ENCODE results near the gene FBF1.

Gene FBF1

GRCh38 chr17:75877752-75878173 lies 63.1 kb downstream of the FBF1 start:
- H3K27me3 ChIP-seq (ENCODE audit: low read depth, low read length) = peaks cover 16% of the 10 kb centered on the region
- peak overlapping the region; percentile 88 for H3K4me2 ChIP-seq (ENCODE audit: low read length)
- H3K9me3 ChIP-seq (ENCODE audit: insufficient read depth, low read length) = no peaks in the 10 kb centered on the region
- H2AFZ ChIP-seq (ENCODE audit: low read depth, low read length) = peak overlapping the region; percentile 84
- TF ChIP-seq CTCF (IDR thresholded peaks at IDR 0.05; ENCODE audit: low read depth, low read length) (peak; percentile 33; the same call in 1 of the 2 replicates), EZH2phosphoT487 (IDR thresholded peaks at IDR 0.05; ENCODE audit: low read depth) (no peak)
- no peaks in the 10 kb centered on the region for H3K36me3 ChIP-seq (replicated peaks; ENCODE audit: low read depth, low read length)
- peak overlapping the region; percentile 92 for H3K4me3 ChIP-seq (ENCODE audit: low read length)
- peak overlapping the region; percentile 67 for H3K27ac ChIP-seq (ENCODE audit: low read length)
- peaks cover 20% of the 10 kb centered on the region for H3K4me1 ChIP-seq (ENCODE audit: low read length)
- H4K20me1 ChIP-seq (ENCODE audit: insufficient read depth, low read length) = no peaks in the 10 kb centered on the region
- no peaks in the 10 kb centered on the region for H3K79me2 ChIP-seq (ENCODE audit: low read length)
- H3K9ac ChIP-seq (ENCODE audit: low read length) = peak overlapping the region; percentile 87

GRCh38 chr17:75876938-75877751 lies 63.7 kb downstream of the FBF1 start:
- no peaks in the 10 kb centered on the region for H3K36me3 ChIP-seq (replicated peaks; ENCODE audit: low read depth, low read length)
- no peaks in the 10 kb centered on the region for H3K9me3 ChIP-seq (ENCODE audit: insufficient read depth, low read length)
- H3K27me3 ChIP-seq (ENCODE audit: low read depth, low read length) = peaks cover 16% of the 10 kb centered on the region
- TF ChIP-seq CTCF (IDR thresholded peaks at IDR 0.05; ENCODE audit: low read depth, low read length) (no peak), EZH2phosphoT487 (IDR thresholded peaks at IDR 0.05; ENCODE audit: low read depth) (no peak)
- peak overlapping the region; percentile 67 for H3K27ac ChIP-seq (ENCODE audit: low read length)
- peak overlapping the region; percentile 92 for H3K4me3 ChIP-seq (ENCODE audit: low read length)
- H3K9ac ChIP-seq (ENCODE audit: low read length) = peak overlapping the region; percentile 87
- H3K4me1 ChIP-seq (ENCODE audit: low read length) = peaks cover 20% of the 10 kb centered on the region
- H2AFZ ChIP-seq (ENCODE audit: low read depth, low read length) = peak overlapping the region; percentile 88
- H3K79me2 ChIP-seq (ENCODE audit: low read length) = no peaks in the 10 kb centered on the region
- H4K20me1 ChIP-seq (ENCODE audit: insufficient read depth, low read length) = no peaks in the 10 kb centered on the region
- H3K4me2 ChIP-seq (ENCODE audit: low read length) = peak overlapping the region; percentile 88

DNA sequence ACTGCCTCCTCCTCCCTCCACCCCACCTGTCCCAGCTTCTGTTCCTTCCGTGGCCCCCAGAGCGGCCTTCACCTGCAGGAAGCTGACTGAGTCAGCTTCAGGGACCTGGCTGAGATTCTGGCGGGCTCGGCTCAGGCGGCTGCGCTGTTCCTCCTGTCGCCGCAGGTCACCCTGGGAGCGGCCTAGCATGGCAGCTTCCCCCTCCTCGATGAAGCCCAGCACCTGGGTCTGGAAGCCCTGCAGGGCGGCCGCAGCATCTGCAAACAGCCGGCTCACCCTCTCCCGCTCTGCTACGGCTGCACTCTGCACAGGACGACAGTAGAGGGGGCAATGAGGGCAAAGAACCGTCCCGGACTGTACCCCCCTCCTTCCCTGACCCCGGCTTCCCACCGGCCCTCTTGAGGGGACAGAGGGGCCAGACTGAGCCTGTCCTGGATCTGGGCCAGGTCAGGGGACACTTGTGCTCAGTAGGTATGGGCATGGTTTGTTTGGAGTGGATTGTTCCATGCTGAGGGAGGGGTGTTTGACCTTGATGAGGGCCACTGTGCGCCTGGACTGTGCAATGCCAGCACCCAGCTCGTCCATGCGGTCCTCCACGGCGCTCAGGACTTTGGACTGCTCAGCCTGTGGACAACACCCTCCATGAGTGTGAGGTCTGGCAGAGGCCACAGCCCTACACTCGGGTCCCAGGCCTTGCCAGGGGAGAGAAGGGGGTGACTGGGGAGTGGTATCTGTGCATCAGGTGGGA lies 64.5 kb downstream of the FBF1 start:
- H4K20me1 ChIP-seq (ENCODE audit: insufficient read depth, low read length) = no peaks in the 10 kb centered on the region
- H2AFZ ChIP-seq (ENCODE audit: low read depth, low read length) = peak overlapping the region; percentile 88
- peak overlapping the region; percentile 88 for H3K4me2 ChIP-seq (ENCODE audit: low read length)
- TF ChIP-seq CTCF (IDR thresholded peaks at IDR 0.05; ENCODE audit: low read depth, low read length) (peak; percentile 32), EZH2phosphoT487 (IDR thresholded peaks at IDR 0.05; ENCODE audit: low read depth) (no peak)
- no peaks in the 10 kb centered on the region for H3K79me2 ChIP-seq (ENCODE audit: low read length)
- no peaks in the 10 kb centered on the region for H3K36me3 ChIP-seq (replicated peaks; ENCODE audit: low read depth, low read length)
- H3K4me1 ChIP-seq (ENCODE audit: low read length) = peaks cover 20% of the 10 kb centered on the region
- H3K4me3 ChIP-seq (ENCODE audit: low read length) = peak overlapping the region; percentile 92
- H3K9me3 ChIP-seq (ENCODE audit: insufficient read depth, low read length) = no peaks in the 10 kb centered on the region
- peak overlapping the region; percentile 87 for H3K9ac ChIP-seq (ENCODE audit: low read length)
- H3K27me3 ChIP-seq (ENCODE audit: low read depth, low read length) = peaks cover 10% of the 10 kb centered on the region
- peak overlapping the region; percentile 67 for H3K27ac ChIP-seq (ENCODE audit: low read length)

GRCh38 chr17:75875940-75876189 lies 65.0 kb downstream of the FBF1 start:
- Histone ChIP-seq H3K27ac (ENCODE audit: low read length) (peak overlapping the region; percentile 67), H3K4me3 (ENCODE audit: low read length) (peak overlapping the region; percentile 92)

More at GRCh38 chr17:75875940-75876189, 65.0 kb downstream of the FBF1 start:
- Histone ChIP-seq H3K9me3 (ENCODE audit: insufficient read depth, low read length) (no peaks in the 10 kb centered on the region), H3K36me3 (replicated peaks; ENCODE audit: low read depth, low read length) (no peaks in the 10 kb centered on the region), H3K4me1 (ENCODE audit: low read length) (peaks cover 20% of the 10 kb centered on the region), H2AFZ (ENCODE audit: low read depth, low read length) (peak overlapping the region; percentile 88), H4K20me1 (ENCODE audit: insufficient read depth, low read length) (no peaks in the 10 kb centered on the region), H3K9ac (ENCODE audit: low read length) (peak overlapping the region; percentile 87), H3K27me3 (ENCODE audit: low read depth, low read length) (peaks cover 7% of the 10 kb centered on the region), H3K4me2 (ENCODE audit: low read length) (peak overlapping the region; percentile 88), H3K79me2 (ENCODE audit: low read length) (no peaks in the 10 kb centered on the region)
- no peak for TF ChIP-seq CTCF (IDR thresholded peaks at IDR 0.05; ENCODE audit: low read depth, low read length)
- no peak for TF ChIP-seq EZH2phosphoT487 (IDR thresholded peaks at IDR 0.05; ENCODE audit: low read depth)

Data from OCI-LY3 (cell line).